ENCODE results near the gene ASCL1. TPM values are rescaled to one million over a fixed set of nuclear protein-coding genes. Genes with fewer than 3 reads are reported as not detected.

Gene ASCL1
- polyA plus RNA-seq, 1 of the 3 experiments (the other 2 are of a cell fraction) = 0.21 TPM

- CTCF ChIA-PET = interaction anchor here (1.7 kb wide), 1 partner anchor 17 kb away, joined by 4 read pairs; no protein-coding TSS in a partner anchor
- 35% methylated on average over 30 of the region's 38 CpGs for WGBS (ENCODE audit: low lambda C conversion rate)
- H3K27me3 ChIP-seq (ENCODE audit: insufficient read depth) = no peaks in the 10 kb centered on the region
- H3K9ac ChIP-seq = no peak overlapping the region
- H3K36me3 ChIP-seq (replicated peaks in 1 of 2; ENCODE audit: control insufficient read depth in 1 of 2, insufficient read depth in 2 of 2, low read length in 1 of 2) = no peaks in the 10 kb centered on the region
- H4K20me1 ChIP-seq (ENCODE audit: insufficient read depth) = no peaks in the 10 kb centered on the region
- no peak overlapping the region for H3K4me2 ChIP-seq
- H3K79me2 ChIP-seq (ENCODE audit: insufficient read depth) = no peaks in the 10 kb centered on the region
- H3K9me3 ChIP-seq = no peaks in the 10 kb centered on the region
- TF ChIP-seq TAF1 (IDR thresholded peaks at IDR 0.05; ENCODE audit: borderline replicate concordance, low read depth, low read length) = no peak
- no peak for TF ChIP-seq RXRA (IDR thresholded peaks at IDR 0.05; ENCODE audit: borderline replicate concordance, low read depth)
- TF ChIP-seq JUND (IDR thresholded peaks at IDR 0.05) = no peak
- TF ChIP-seq TCF12 (IDR thresholded peaks at IDR 0.05) = no peak
- no peak for TF ChIP-seq FOSL2 (IDR thresholded peaks at IDR 0.05; ENCODE audit: borderline replicate concordance, low read depth)
- no peak for TF ChIP-seq NFIC (IDR thresholded peaks at IDR 0.05; ENCODE audit: borderline replicate concordance)
- no peak for TF ChIP-seq MAX (IDR thresholded peaks at IDR 0.05; ENCODE audit: low read depth)
- no peak for TF ChIP-seq RCOR1 (IDR thresholded peaks at IDR 0.05; ENCODE audit: low read length)
- no peak for TF ChIP-seq GABPA (IDR thresholded peaks at IDR 0.05; ENCODE audit: low read depth)
- TF ChIP-seq NRF1 (IDR thresholded peaks at IDR 0.05; ENCODE audit: low read depth, low read length) = no peak
- TF ChIP-seq IRF3 (IDR thresholded peaks at IDR 0.05; ENCODE audit: low read depth, low read length) = no peak
- TF ChIP-seq CHD2 (IDR thresholded peaks at IDR 0.05; ENCODE audit: low read length, partially characterized antibody) = no peak
- TF ChIP-seq RAD21 (IDR thresholded peaks at IDR 0.05; ENCODE audit: low read length) = no peak
- no peak for TF ChIP-seq ZBTB33 (IDR thresholded peaks at IDR 0.05; ENCODE audit: borderline replicate concordance, low read depth)
- no peak for TF ChIP-seq FOXM1 (IDR thresholded peaks at IDR 0.05; ENCODE audit: low read depth)
- no peak for TF ChIP-seq USF1 (IDR thresholded peaks at IDR 0.05; ENCODE audit: borderline replicate concordance, low read depth)
- no peak for TF ChIP-seq EP300 (IDR thresholded peaks at IDR 0.05; ENCODE audit: borderline replicate concordance in 1 of 2, low read depth in 1 of 2, low read length in 1 of 2)
- no peak for TF ChIP-seq TEAD4 (IDR thresholded peaks at IDR 0.05; ENCODE audit: borderline replicate concordance, insufficient read depth)
- POLR2A ChIA-PET = no interaction called here
- no peak overlapping the region; a peak in 1 of 4 replicates for H3K4me3 ChIP-seq (ENCODE audit: low read depth in 2 of 2, low read length in 1 of 2)
- H2AFZ ChIP-seq (ENCODE audit: low read depth) = no peak overlapping the region
- H3F3A ChIP-seq (replicated peaks; ENCODE audit: insufficient read depth) = no peaks in the 10 kb centered on the region
- DNase-seq = peak; percentile 61
- H3K9me2 ChIP-seq = no peaks in the 10 kb centered on the region
- peaks cover 0 to 4% of the 10 kb centered on the region in 2 experiments; a peak in 1 of 4 replicates for H3K4me1 ChIP-seq (ENCODE audit: control insufficient read depth in 1 of 2, insufficient read depth in 2 of 2, low read depth in 1 of 2, low read length in 1 of 2)
- no peak overlapping the region for H3K27ac ChIP-seq (ENCODE audit: low read depth in 2 of 2, low read length in 1 of 2)
Observed at GRCh38 chr12:102965281-102966155, 8.0 kb downstream of the ASCL1 start.
